ENCODE results near the gene SCN10A. TPM values are rescaled to one million over a fixed set of nuclear protein-coding genes. Genes with fewer than 3 reads are reported as not detected.

SCN10A gene
- total RNA-seq, 1 donor from 2014 or later, result not detected

- TF ChIP-seq, protein P1, sequence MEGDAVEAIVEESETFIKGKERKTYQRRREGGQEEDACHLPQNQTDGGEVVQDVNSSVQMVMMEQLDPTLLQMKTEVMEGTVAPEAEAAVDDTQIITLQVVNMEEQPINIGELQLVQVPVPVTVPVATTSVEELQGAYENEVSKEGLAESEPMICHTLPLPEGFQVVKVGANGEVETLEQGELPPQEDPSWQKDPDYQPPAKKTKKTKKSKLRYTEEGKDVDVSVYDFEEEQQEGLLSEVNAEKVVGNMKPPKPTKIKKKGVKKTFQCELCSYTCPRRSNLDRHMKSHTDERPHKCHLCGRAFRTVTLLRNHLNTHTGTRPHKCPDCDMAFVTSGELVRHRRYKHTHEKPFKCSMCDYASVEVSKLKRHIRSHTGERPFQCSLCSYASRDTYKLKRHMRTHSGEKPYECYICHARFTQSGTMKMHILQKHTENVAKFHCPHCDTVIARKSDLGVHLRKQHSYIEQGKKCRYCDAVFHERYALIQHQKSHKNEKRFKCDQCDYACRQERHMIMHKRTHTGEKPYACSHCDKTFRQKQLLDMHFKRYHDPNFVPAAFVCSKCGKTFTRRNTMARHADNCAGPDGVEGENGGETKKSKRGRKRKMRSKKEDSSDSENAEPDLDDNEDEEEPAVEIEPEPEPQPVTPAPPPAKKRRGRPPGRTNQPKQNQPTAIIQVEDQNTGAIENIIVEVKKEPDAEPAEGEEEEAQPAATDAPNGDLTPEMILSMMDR (IDR thresholded peaks at IDR 0.05), result no peak
- ChIA-PET CTCF (no interaction called here), POLR2A (no interaction called here)
- ATAC-seq (ENCODE audit: low read depth), result no peak
- Mint-ChIP-seq H3K9me3 (no peaks in the 10 kb centered on the region), H3K36me3 (ENCODE audit: low read depth) (no peaks in the 10 kb centered on the region), H3K27ac (no peak overlapping the region), H3K4me1 (no peaks in the 10 kb centered on the region), H3K4me3 (no peak overlapping the region), H3K27me3 (peaks cover 2% of the 10 kb centered on the region)
- DNase-seq, result no peak
- intact Hi-C loops (cut with micrococcal nuclease), result no loop called here
Observed at GRCh38 chr3:38823722-38824121, 7.7 kb upstream of the SCN10A start.

GRCh38 chr3:38823186-38823585 is 7.2 kb upstream of the SCN10A start:
- DNase-seq (no peak), ATAC-seq (ENCODE audit: low read depth) (no peak)
- TF ChIP-seq, protein P1 (IDR thresholded peaks at IDR 0.05), result no peak
- Mint-ChIP-seq H3K4me3 (no peak overlapping the region), H3K4me1 (no peaks in the 10 kb centered on the region), H3K27ac (no peak overlapping the region), H3K36me3 (ENCODE audit: low read depth) (no peaks in the 10 kb centered on the region), H3K27me3 (peaks cover 2% of the 10 kb centered on the region), H3K9me3 (no peaks in the 10 kb centered on the region)
- POLR2A ChIA-PET, result no interaction called here
- intact Hi-C loops (cut with micrococcal nuclease), result no loop called here
- CTCF ChIA-PET, result no interaction called here

GRCh38 chr3:38811822-38812221 is 4.2 kb downstream of the SCN10A start:
- no peak for ATAC-seq (ENCODE audit: low read depth)
- intact Hi-C loops (cut with micrococcal nuclease), result no loop called here
- H3K27me3 Mint-ChIP-seq, result peaks cover 3% of the 10 kb centered on the region

GRCh38 chr3:38805765-38806386 is 10.1 kb downstream of the SCN10A start:
- DNase-seq (no peak), ATAC-seq (ENCODE audit: low read depth) (no peak)
- no peak overlapping the region for H3K27ac Mint-ChIP-seq
- intact Hi-C loops (cut with micrococcal nuclease), result no loop called here
- no peaks in the 10 kb centered on the region for H3K36me3 Mint-ChIP-seq (ENCODE audit: low read depth)
- H3K4me1 Mint-ChIP-seq, result no peaks in the 10 kb centered on the region
- CTCF ChIA-PET, result no interaction called here
- POLR2A ChIA-PET, result no interaction called here
- TF ChIP-seq, protein P1 (IDR thresholded peaks at IDR 0.05), result no peak
- no peak overlapping the region for H3K4me3 Mint-ChIP-seq
- H3K27me3 Mint-ChIP-seq, result peaks cover 5% of the 10 kb centered on the region
- peaks cover 5% of the 10 kb centered on the region for H3K9me3 Mint-ChIP-seq

More at GRCh38 chr3:38811822-38812221, 4.2 kb downstream of the SCN10A start:
- Mint-ChIP-seq H3K4me3 (no peak overlapping the region), H3K4me1 (no peaks in the 10 kb centered on the region), H3K9me3 (no peaks in the 10 kb centered on the region), H3K36me3 (ENCODE audit: low read depth) (no peaks in the 10 kb centered on the region), H3K27ac (no peak overlapping the region)
- TF ChIP-seq, protein P1 (IDR thresholded peaks at IDR 0.05), result no peak
- ChIA-PET POLR2A (no interaction called here), CTCF (no interaction called here)
- DNase-seq, result no peak

GRCh38 chr3:38805004-38805403 is 11.0 kb downstream of the SCN10A start:
- H3K4me1 Mint-ChIP-seq, result no peaks in the 10 kb centered on the region
- ChIA-PET POLR2A (no interaction called here), CTCF (no interaction called here)
- H3K9me3 Mint-ChIP-seq, result peaks cover 5% of the 10 kb centered on the region
- DNase-seq (no peak), ATAC-seq (ENCODE audit: low read depth) (no peak)
- intact Hi-C loops (cut with micrococcal nuclease), result no loop called here
- H3K4me3 Mint-ChIP-seq, result no peak overlapping the region
- peaks cover 5% of the 10 kb centered on the region for H3K27me3 Mint-ChIP-seq
- TF ChIP-seq, protein P1 (IDR thresholded peaks at IDR 0.05), result no peak
- H3K27ac Mint-ChIP-seq, result no peak overlapping the region
- no peaks in the 10 kb centered on the region for H3K36me3 Mint-ChIP-seq (ENCODE audit: low read depth)
